ENCODE results near the gene NAPEPLD.
"Not testable (repeated sequence)": the region's sequence is repeated elsewhere in the genome, so short reads cannot be mapped to it uniquely, and the experiment has no call there.

DNA sequence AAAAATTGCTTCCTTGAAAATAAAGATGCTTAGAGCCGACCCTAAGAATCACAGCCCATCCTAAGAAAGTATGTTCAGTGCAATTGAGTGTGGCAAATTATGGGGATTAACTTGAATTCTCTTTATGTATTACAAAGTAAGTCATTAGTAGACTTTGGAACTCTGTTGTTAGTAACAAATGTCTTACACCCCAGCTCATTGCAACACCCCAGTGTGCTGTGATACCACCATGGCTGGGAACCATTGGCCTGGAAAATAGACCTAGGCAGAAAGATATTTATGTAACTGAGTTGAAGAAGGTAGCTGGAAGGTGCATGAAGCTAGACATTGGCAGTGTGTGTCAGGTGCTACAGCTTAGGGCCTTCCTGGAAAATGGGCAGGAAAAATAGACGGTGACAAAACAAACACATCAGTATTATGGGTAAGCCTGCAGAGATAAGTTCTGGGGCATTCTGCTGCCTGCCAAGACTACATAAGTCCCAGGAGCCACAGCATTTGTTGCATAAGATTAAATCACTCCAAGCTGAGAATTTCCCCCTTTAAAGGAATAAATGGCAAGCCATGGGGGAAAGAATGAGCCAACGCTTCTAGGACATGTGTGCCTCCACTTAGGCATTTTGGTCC is 18.1 kb upstream of the NAPEPLD start:
- TF ChIP-seq, protein P1, sequence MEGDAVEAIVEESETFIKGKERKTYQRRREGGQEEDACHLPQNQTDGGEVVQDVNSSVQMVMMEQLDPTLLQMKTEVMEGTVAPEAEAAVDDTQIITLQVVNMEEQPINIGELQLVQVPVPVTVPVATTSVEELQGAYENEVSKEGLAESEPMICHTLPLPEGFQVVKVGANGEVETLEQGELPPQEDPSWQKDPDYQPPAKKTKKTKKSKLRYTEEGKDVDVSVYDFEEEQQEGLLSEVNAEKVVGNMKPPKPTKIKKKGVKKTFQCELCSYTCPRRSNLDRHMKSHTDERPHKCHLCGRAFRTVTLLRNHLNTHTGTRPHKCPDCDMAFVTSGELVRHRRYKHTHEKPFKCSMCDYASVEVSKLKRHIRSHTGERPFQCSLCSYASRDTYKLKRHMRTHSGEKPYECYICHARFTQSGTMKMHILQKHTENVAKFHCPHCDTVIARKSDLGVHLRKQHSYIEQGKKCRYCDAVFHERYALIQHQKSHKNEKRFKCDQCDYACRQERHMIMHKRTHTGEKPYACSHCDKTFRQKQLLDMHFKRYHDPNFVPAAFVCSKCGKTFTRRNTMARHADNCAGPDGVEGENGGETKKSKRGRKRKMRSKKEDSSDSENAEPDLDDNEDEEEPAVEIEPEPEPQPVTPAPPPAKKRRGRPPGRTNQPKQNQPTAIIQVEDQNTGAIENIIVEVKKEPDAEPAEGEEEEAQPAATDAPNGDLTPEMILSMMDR (optimal IDR thresholded peaks at IDR 0.05 in 1 of 3, IDR thresholded peaks at IDR 0.05 in 1 of 3, conservative IDR thresholded peaks at IDR 0.05 in 1 of 3; ENCODE audit: extremely low read depth in 1 of 3, insufficient read depth in 2 of 3, low read length in 3 of 3) = not testable (repeated sequence)
- not testable (repeated sequence) for TF ChIP-seq EZH2 (IDR thresholded peaks at IDR 0.05; ENCODE audit: low read length)
